Smooth muscle cell (in vitro differentiated cells): ENCODE results near the gene RALA. TPM values are rescaled to one million over a fixed set of nuclear protein-coding genes. Genes with fewer than 3 reads are reported as not detected.

Source experiments
- DNase-seq: peaks from one replicate; lab custom pipeline; 2025; ENCODE audit not compliant: unreplicated experiment; lab: John Stamatoyannopoulos, UW
- H2AFZ ChIP-seq: fragments of 200-600 bp; sonication (generic); 2 replicates; pipeline ENCODE4 v1.6.0; 2016; ENCODE audit warnings: antibody characterized with exemption, low read depth, mild to moderate bottlenecking
- H3F3A ChIP-seq: fragments of 200-600 bp; sonication (generic); 2 replicates; pipeline ENCODE4 v1.6.0; 2017; ENCODE audit warnings: antibody characterized with exemption, low read depth
- H3K27ac ChIP-seq: fragments of 200-600 bp; sonication (generic); 2 replicates; pipeline ENCODE4 v1.5.1; 2016; ENCODE audit warnings: low read depth, mild to moderate bottlenecking
- H3K27me3 ChIP-seq: fragments of 200-600 bp; sonication (generic); 2 replicates; pipeline ENCODE4 v1.6.1; 2016; ENCODE audit warnings: low read depth, mild to moderate bottlenecking
- H3K36me3 ChIP-seq: fragments of 200-600 bp; sonication (generic); 2 replicates; pipeline ENCODE4 v1.5.1; 2016; ENCODE audit warnings: low read depth
- H3K4me1 ChIP-seq: fragments of 200-600 bp; sonication (generic); 2 replicates; pipeline ENCODE4 v1.5.1; 2016; ENCODE audit warnings: low read depth
- H3K4me2 ChIP-seq: fragments of 200-600 bp; sonication (generic); 2 replicates; pipeline ENCODE4 v1.6.0; 2016; ENCODE audit warnings: mild to moderate bottlenecking
- H3K4me3 ChIP-seq: fragments of 200-600 bp; sonication (generic); 2 replicates; pipeline ENCODE4 v1.5.1; 2016; ENCODE audit warnings: mild to moderate bottlenecking
- H3K79me2 ChIP-seq: fragments of 200-600 bp; sonication (generic); 2 replicates; pipeline ENCODE4 v1.6.0; 2016; ENCODE audit warnings: low read depth, mild to moderate bottlenecking
- H3K9ac ChIP-seq: fragments of 200-600 bp; sonication (generic); 2 replicates; pipeline ENCODE4 v1.6.0; 2016; ENCODE audit warnings: low read depth
- H3K9me3 ChIP-seq: fragments of 200-600 bp; sonication (generic); replicated peaks from 2 replicates; pipeline ENCODE4 v1.5.1; 2016; ENCODE audit warnings: low read depth
- H4K20me1 ChIP-seq: fragments of 200-600 bp; sonication (generic); 2 replicates; pipeline ENCODE4 v1.6.0; 2016; ENCODE audit warnings: low read depth
- WGBS: methylation state at CpG from one replicate; pipeline ENCODE4 v1.1.7; 2016; ENCODE audit warnings: low lambda C conversion rate; 5-methylcytosine and 5-hydroxymethylcytosine counted together
- polyA plus RNA-seq: library from polyadenylated mRNA; unstranded; fragments of >200 nt; fragmentation: Nextera tagmentation; extraction: Ambion mirVana; gene quantifications from 2 replicates; pipeline ENCODE4 v1.2.1, GENCODE V29; 2016
- total RNA-seq: library from RNA; depleted of rRNA; stranded (reverse); fragments of >200 nt; gene quantifications from 2 replicates; pipeline ENCODE4 v1.2.3, GENCODE V29; 2014
- TF ChIP-seq, protein P1 (sequence below): fragments of 200-600 bp; sonication (generic); IDR thresholded peaks from 2 replicates; pipeline ENCODE4 v1.5.1; 2017; ENCODE audit warnings: borderline replicate concordance, mild to moderate bottlenecking, antibody characterized with exemption; ENCODE audit not compliant: insufficient read depth, poor library complexity, severe bottlenecking

The RALA gene
- total and polyA plus RNA-seq, 2 experiments from 2014 or later = 19.5 to 42.8 TPM

DNA sequence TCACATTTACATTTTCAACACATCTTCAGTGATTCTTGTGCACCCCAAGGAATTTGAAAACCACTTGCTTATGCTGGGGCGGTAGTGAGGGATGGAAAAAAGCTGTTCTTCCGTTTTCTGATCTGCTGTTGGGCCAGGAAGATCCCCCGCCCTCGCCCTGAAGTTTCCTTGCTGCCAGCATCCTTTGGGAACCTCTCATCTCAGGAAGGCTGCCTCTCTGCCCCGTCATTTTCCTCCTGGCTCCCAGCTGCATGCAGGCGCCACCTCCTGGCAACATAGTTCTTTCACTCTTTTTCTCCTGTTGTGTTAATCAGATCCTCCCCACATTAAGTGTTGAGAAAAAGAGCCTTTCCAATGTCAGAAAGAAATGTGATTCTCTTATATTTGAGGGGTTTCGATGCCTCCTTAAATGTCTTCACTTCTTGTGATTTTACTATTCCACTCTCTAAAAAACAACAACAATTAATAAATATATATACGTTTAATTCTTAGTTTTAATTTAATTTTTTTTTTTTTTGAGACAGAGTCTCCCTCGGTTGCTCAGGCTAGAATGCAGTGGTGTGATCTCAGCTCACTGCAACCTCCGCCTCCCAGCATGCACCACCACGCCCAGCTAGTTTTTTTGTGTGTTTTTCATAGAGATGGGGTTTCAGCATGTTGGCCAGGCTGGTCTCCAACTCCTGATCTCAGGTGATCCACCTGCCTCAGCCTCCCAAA, 122.9 kb downstream of the RALA start:
- 20% methylated on average over 11 of the region's 11 CpGs for WGBS
- Histone ChIP-seq H3K27ac (no peak overlapping the region), H4K20me1 (no peaks in the 10 kb centered on the region), H3K27me3 (no peaks in the 10 kb centered on the region), H3K36me3 (no peaks in the 10 kb centered on the region), H3K4me3 (no peak overlapping the region), H2AFZ (no peak overlapping the region), H3F3A (no peaks in the 10 kb centered on the region), H3K9me3 (no peaks in the 10 kb centered on the region), H3K4me2 (no peak overlapping the region), H3K79me2 (no peaks in the 10 kb centered on the region), H3K9ac (no peak overlapping the region), H3K4me1 (no peaks in the 10 kb centered on the region)
- DNase-seq = peak; percentile 15
- TF ChIP-seq, protein P1, sequence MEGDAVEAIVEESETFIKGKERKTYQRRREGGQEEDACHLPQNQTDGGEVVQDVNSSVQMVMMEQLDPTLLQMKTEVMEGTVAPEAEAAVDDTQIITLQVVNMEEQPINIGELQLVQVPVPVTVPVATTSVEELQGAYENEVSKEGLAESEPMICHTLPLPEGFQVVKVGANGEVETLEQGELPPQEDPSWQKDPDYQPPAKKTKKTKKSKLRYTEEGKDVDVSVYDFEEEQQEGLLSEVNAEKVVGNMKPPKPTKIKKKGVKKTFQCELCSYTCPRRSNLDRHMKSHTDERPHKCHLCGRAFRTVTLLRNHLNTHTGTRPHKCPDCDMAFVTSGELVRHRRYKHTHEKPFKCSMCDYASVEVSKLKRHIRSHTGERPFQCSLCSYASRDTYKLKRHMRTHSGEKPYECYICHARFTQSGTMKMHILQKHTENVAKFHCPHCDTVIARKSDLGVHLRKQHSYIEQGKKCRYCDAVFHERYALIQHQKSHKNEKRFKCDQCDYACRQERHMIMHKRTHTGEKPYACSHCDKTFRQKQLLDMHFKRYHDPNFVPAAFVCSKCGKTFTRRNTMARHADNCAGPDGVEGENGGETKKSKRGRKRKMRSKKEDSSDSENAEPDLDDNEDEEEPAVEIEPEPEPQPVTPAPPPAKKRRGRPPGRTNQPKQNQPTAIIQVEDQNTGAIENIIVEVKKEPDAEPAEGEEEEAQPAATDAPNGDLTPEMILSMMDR = peak; percentile 69

DNA sequence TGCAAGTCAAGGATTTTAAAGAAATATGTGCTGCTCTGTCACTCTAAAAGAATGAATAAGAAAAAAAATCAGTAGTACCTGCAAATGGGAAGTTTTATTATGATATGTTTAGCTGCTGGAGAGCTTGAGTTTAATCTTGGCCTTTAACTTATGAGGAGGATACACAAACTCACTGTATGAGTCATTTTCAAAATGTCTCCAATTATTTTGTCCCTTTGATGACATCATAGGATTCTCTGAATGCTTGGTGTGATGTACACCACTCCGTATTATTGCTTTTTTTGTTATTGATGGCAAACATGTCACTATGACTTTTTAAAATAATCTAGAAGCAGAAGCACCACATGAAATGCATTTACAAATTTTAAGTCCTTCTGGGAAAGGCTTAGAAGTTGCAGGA, 125.8 kb downstream of the RALA start:
- Histone ChIP-seq H4K20me1 (no peaks in the 10 kb centered on the region), H2AFZ (no peak overlapping the region), H3K4me1 (no peaks in the 10 kb centered on the region), H3K27me3 (no peaks in the 10 kb centered on the region), H3K9me3 (no peaks in the 10 kb centered on the region), H3K36me3 (no peaks in the 10 kb centered on the region), H3K79me2 (no peaks in the 10 kb centered on the region), H3K9ac (no peak overlapping the region), H3F3A (no peaks in the 10 kb centered on the region), H3K27ac (no peak overlapping the region), H3K4me2 (no peak overlapping the region), H3K4me3 (no peak overlapping the region)
- no peak for DNase-seq
- TF ChIP-seq, protein P1 = no peak
- WGBS = 28% methylated on average over 1 of the region's 1 CpG

DNA sequence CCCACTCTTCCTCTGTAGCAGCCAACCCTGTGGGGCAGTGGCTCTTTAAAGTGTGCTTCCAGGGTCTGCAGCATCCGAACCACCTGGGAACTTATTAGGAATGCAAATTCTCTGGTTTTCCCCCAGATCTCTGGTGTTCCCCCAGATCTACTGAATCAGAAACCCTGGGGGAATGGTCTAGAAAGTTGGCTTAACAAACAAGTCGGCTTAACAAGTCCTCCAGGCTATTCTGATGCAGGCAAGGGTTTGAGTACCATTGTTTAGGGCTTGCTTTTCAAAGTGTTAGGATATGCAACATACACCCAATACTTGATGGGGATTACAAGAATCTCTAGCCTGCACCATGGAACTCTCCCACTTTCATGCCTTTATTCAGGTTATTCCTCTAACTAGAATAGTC, 126.3 kb downstream of the RALA start:
- Histone ChIP-seq H3K4me3 (no peak overlapping the region), H3K9me3 (no peaks in the 10 kb centered on the region), H3K9ac (no peak overlapping the region), H3F3A (no peaks in the 10 kb centered on the region), H3K4me2 (no peak overlapping the region), H3K27me3 (no peaks in the 10 kb centered on the region), H3K4me1 (peaks cover 2% of the 10 kb centered on the region), H3K36me3 (no peaks in the 10 kb centered on the region), H3K27ac (no peak overlapping the region), H3K79me2 (no peaks in the 10 kb centered on the region), H2AFZ (no peak overlapping the region), H4K20me1 (no peaks in the 10 kb centered on the region)
- 75% methylated on average over 2 of the region's 2 CpGs for WGBS
- no peak for DNase-seq
- TF ChIP-seq, protein P1 = no peak
